Right renal cortex interstitium (tissue), 3 donors: ENCODE results near the gene PCGF2. TPM values are rescaled to one million over a fixed set of nuclear protein-coding genes. Genes with fewer than 3 reads are reported as not detected.

Source experiments
- DNase-seq, 3 donors: peaks; one replicate each; pipeline ENCODE4 v3.0.0-alpha.2; 2013; ENCODE audit warnings: low read depth in 3 of 3, low spot score in 2 of 3
- polyA plus RNA-seq, 3 donors: library from polyadenylated mRNA; unstranded; fragments of 120-200 nt; gene quantifications; one replicate each; pipeline ENCODE4 v1.2.1, GENCODE V29; 2013; ENCODE audit not compliant: insufficient read length in 3 of 3

The PCGF2 gene
- polyA plus RNA-seq, 3 donors = 56.6 to 70.4 (median 59.4) TPM

GRCh38 chr17:38751808-38752307, 3.7 kb upstream of the PCGF2 start:
- DNase-seq = no peak

GRCh38 chr17:38751144-38751807, 3.1 kb upstream of the PCGF2 start:
- no peak for DNase-seq

- no peak for DNase-seq
These were observed 2.4 kb upstream of the PCGF2 start for GRCh38 chr17:38750312-38751121.

- DNase-seq = no peak
These were observed 1.8 kb upstream of the PCGF2 start for GRCh38 chr17:38750044-38750311.

- no peak for DNase-seq
These were observed 1.3 kb upstream of the PCGF2 start for GRCh38 chr17:38749223-38750043.

- no peak for DNase-seq
These were observed 721 bp upstream of the PCGF2 start for GRCh38 chr17:38748892-38749222.

- no peak for DNase-seq
These were observed 530 bp downstream of the PCGF2 start for GRCh38 chr17:38747463-38748148.

- no peak for DNase-seq
These were observed 1.2 kb downstream of the PCGF2 start for GRCh38 chr17:38746849-38747462.

- DNase-seq = no peak
These were observed 1.9 kb downstream of the PCGF2 start for GRCh38 chr17:38746004-38746848.

GRCh38 chr17:38745545-38745944, 2.6 kb downstream of the PCGF2 start:
- no peak for DNase-seq

GRCh38 chr17:38743556-38744171, 4.5 kb downstream of the PCGF2 start:
- DNase-seq = no peak

GRCh38 chr17:38742411-38743308, 5.5 kb downstream of the PCGF2 start:
- DNase-seq = no peak

- DNase-seq = no peak
These were observed 6.2 kb downstream of the PCGF2 start for GRCh38 chr17:38741921-38742410.

GRCh38 chr17:38741461-38741860, 6.7 kb downstream of the PCGF2 start:
- no peak for DNase-seq

GRCh38 chr17:38740806-38741205, 7.3 kb downstream of the PCGF2 start:
- no peak for DNase-seq

- no peak for DNase-seq
These were observed 8.1 kb downstream of the PCGF2 start for GRCh38 chr17:38740044-38740443.

GRCh38 chr17:38739305-38739704, 8.8 kb downstream of the PCGF2 start:
- no peak for DNase-seq

- DNase-seq = no peak
These were observed 9.4 kb downstream of the PCGF2 start for GRCh38 chr17:38738686-38739085.
